ENCODE measurements around the gene CD74. TPM values are rescaled to one million over a fixed set of nuclear protein-coding genes. Genes with fewer than 3 reads are reported as not detected.
A peak's percentile ranks its signal among the peaks of the same experiment; 100 is the strongest.

CD74 gene
- total and polyA plus RNA-seq, 10 of the 15 experiments (the other 5 are each of a cell fraction or from before 2014, with no cell fraction given) = 1,387 to 11,063 (median 3,922) TPM

DNA sequence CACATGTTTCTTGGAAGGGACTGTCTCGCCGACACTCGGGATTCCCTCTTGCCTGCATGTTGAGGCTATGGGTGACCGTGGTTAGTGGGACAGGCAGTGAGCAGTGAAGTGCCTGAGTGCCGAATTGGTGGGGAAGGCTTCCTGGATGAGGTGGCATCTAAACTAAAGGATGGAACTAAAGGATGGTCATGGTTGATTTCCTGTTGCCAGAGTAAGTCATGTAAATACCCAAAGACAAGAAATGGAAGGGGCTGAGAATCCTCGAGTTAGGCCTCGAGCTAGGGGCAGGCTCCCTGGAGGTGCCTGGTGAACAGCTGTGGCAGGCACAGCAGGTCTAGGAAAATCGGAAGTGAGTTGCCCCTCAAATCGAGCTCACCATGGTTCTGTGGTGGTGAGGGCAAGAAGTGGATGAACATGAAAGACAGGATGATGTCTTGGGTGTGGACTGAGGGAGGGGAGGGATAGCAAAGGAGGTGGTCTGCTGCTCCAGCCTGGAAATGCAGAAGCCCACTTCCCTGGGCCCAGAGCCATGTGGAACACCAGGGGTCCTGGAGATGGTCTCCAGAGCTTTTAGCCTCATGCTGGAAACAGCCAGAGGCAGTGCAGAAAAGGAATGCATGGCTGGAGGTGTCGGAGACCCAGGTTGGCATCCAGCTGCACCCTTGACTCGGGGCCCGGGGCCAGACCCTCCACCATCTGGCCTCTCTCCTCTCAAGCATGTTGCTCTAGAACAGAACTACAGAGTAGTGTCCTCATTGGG lies 12.2 kb downstream of the CD74 start (continued):
- TF ChIP-seq, protein P1, sequence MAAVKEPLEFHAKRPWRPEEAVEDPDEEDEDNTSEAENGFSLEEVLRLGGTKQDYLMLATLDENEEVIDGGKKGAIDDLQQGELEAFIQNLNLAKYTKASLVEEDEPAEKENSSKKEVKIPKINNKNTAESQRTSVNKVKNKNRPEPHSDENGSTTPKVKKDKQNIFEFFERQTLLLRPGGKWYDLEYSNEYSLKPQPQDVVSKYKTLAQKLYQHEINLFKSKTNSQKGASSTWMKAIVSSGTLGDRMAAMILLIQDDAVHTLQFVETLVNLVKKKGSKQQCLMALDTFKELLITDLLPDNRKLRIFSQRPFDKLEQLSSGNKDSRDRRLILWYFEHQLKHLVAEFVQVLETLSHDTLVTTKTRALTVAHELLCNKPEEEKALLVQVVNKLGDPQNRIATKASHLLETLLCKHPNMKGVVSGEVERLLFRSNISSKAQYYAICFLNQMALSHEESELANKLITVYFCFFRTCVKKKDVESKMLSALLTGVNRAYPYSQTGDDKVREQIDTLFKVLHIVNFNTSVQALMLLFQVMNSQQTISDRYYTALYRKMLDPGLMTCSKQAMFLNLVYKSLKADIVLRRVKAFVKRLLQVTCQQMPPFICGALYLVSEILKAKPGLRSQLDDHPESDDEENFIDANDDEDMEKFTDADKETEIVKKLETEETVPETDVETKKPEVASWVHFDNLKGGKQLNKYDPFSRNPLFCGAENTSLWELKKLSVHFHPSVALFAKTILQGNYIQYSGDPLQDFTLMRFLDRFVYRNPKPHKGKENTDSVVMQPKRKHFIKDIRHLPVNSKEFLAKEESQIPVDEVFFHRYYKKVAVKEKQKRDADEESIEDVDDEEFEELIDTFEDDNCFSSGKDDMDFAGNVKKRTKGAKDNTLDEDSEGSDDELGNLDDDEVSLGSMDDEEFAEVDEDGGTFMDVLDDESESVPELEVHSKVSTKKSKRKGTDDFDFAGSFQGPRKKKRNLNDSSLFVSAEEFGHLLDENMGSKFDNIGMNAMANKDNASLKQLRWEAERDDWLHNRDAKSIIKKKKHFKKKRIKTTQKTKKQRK (IDR thresholded peaks at IDR 0.05; ENCODE audit: low read depth, low read length) = no peak
- TF ChIP-seq HCFC1 (IDR thresholded peaks at IDR 0.05; ENCODE audit: low read length) (0 out of 2 replicates have a peak, but pooled peaks have one; percentile 6), CUX1 (IDR thresholded peaks at IDR 0.05; ENCODE audit: insufficient replicate concordance, low read depth, low read length) (no peak), MEF2A (IDR thresholded peaks at IDR 0.05; ENCODE audit: insufficient read depth, low read depth, low read length) (no peak; the same call in 1 of the 2 replicates), WRNIP1 (IDR thresholded peaks at IDR 0.05; ENCODE audit: borderline replicate concordance, low read depth, low read length) (no peak), FOXM1 (IDR thresholded peaks at IDR 0.05; ENCODE audit: low read depth, low read length) (no peak), ZNF207 (IDR thresholded peaks at IDR 0.05; ENCODE audit: borderline replicate concordance) (no peak), IKZF1 (conservative IDR thresholded peaks at IDR 0.05) (no peak), ZNF24 (IDR thresholded peaks at IDR 0.05) (no peak), BMI1 (IDR thresholded peaks at IDR 0.05; ENCODE audit: borderline replicate concordance) (0 out of 2 replicates have a peak, but pooled peaks have one; percentile 64), E2F4 (IDR thresholded peaks at IDR 0.05; ENCODE audit: low read depth, low read length) (no peak), BRCA1 (IDR thresholded peaks at IDR 0.05; ENCODE audit: low read depth, low read length) (no peak), TBL1XR1 (IDR thresholded peaks at IDR 0.05; ENCODE audit: low read depth, low read length) (no peak), BHLHE40 (IDR thresholded peaks at IDR 0.05; ENCODE audit: borderline replicate concordance in 1 of 2, low read depth in 2 of 2, low read length in 1 of 2) (no peak), SPI1 (IDR thresholded peaks at IDR 0.05; ENCODE audit: borderline replicate concordance, insufficient read depth, low read depth, low read length) (no peak)
- TF ChIP-seq, protein P2, sequence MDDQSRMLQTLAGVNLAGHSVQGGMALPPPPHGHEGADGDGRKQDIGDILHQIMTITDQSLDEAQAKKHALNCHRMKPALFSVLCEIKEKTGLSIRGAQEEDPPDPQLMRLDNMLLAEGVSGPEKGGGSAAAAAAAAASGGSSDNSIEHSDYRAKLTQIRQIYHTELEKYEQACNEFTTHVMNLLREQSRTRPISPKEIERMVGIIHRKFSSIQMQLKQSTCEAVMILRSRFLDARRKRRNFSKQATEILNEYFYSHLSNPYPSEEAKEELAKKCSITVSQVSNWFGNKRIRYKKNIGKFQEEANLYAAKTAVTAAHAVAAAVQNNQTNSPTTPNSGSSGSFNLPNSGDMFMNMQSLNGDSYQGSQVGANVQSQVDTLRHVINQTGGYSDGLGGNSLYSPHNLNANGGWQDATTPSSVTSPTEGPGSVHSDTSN (IDR thresholded peaks at IDR 0.05; ENCODE audit: insufficient replicate concordance, low read depth, low read length) = no peak

Measured in GM12878 (cell line).